Measurements from ENCODE around the gene NUB1. TPM values are rescaled to one million over a fixed set of nuclear protein-coding genes. Genes with fewer than 3 reads are reported as not detected.

NUB1 gene
- total RNA-seq, 1 donor from 2014 or later: 41.6 TPM

DNA sequence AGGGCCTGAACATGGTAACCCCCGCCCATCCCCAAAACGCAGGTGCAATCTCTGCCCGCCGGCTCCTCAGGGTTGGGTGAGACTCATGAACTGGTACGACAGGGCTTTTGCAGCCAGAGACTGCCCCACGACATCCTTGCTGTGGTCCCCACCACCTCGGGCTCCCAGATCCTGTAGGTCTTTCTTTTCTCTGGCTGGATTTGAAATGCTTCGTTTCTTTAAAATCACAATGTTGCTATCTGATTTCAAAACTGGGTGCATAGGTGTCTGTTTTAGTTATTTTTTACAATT, 46.3 kb downstream of the NUB1 start:
- Histone ChIP-seq H3K4me3 (ENCODE audit: insufficient read depth, low read depth, low read length) (no peak overlapping the region), H2AFZ (ENCODE audit: low read depth, low read length) (no peak overlapping the region), H3K27me3 (ENCODE audit: insufficient read depth, low read length) (peaks cover 19% of the 10 kb centered on the region), H3K4me2 (ENCODE audit: low read length) (no peak overlapping the region), H3K36me3 (ENCODE audit: insufficient read depth, low read length) (no peaks in the 10 kb centered on the region), H3K9me3 (ENCODE audit: insufficient read depth, low read depth, low read length) (no peaks in the 10 kb centered on the region), H3K9ac (ENCODE audit: low read length) (no peak overlapping the region), H4K20me1 (ENCODE audit: insufficient read depth, low read length) (peaks cover 4% of the 10 kb centered on the region), H3K4me1 (ENCODE audit: insufficient read depth, low read length) (no peaks in the 10 kb centered on the region), H3K79me2 (ENCODE audit: insufficient read depth, low read length) (no peaks in the 10 kb centered on the region), H3K27ac (ENCODE audit: low read depth, low read length) (no peak overlapping the region)
- Mint-ChIP-seq H3K4me1 (ENCODE audit: low read depth, unreplicated experiment) (no peaks in the 10 kb centered on the region), H3K27ac (ENCODE audit: unreplicated experiment) (no peak overlapping the region), H3K9me3 (ENCODE audit: unreplicated experiment) (peaks cover 3% of the 10 kb centered on the region), H3K4me3 (ENCODE audit: unreplicated experiment) (no peak overlapping the region), H3K36me3 (ENCODE audit: low read depth, unreplicated experiment) (peaks cover 2% of the 10 kb centered on the region), H3K27me3 (ENCODE audit: low read depth, unreplicated experiment) (peaks cover 68% of the 10 kb centered on the region)
- DNase-seq (ENCODE audit: low read depth): no peak
- TF ChIP-seq EZH2 (IDR thresholded peaks at IDR 0.05; ENCODE audit: insufficient read depth, low read length): no peak
- TF ChIP-seq CTCF (IDR thresholded peaks at IDR 0.05; ENCODE audit: insufficient read depth, low read depth, low read length): no peak
- no peak for FAIRE-seq

GRCh38 chr7:151388430-151388829, 46.8 kb downstream of the NUB1 start:
- H3K36me3 ChIP-seq (ENCODE audit: insufficient read depth, low read length): no peaks in the 10 kb centered on the region
- FAIRE-seq: no peak
- H3K4me3 ChIP-seq (ENCODE audit: insufficient read depth, low read depth, low read length): no peak overlapping the region

More at GRCh38 chr7:151388430-151388829, 46.8 kb downstream of the NUB1 start:
- DNase-seq (ENCODE audit: low read depth): no peak
- H3K4me1 ChIP-seq (ENCODE audit: insufficient read depth, low read length): no peaks in the 10 kb centered on the region
- TF ChIP-seq CTCF (IDR thresholded peaks at IDR 0.05; ENCODE audit: insufficient read depth, low read depth, low read length) (no peak), EZH2 (IDR thresholded peaks at IDR 0.05; ENCODE audit: insufficient read depth, low read length) (no peak)
- H3K27ac ChIP-seq (ENCODE audit: low read depth, low read length): no peak overlapping the region
- Mint-ChIP-seq H3K27ac (ENCODE audit: unreplicated experiment) (no peak overlapping the region), H3K4me1 (ENCODE audit: low read depth, unreplicated experiment) (peaks cover 5% of the 10 kb centered on the region), H3K36me3 (ENCODE audit: low read depth, unreplicated experiment) (peaks cover 2% of the 10 kb centered on the region), H3K4me3 (ENCODE audit: unreplicated experiment) (no peak overlapping the region), H3K9me3 (ENCODE audit: unreplicated experiment) (peaks cover 3% of the 10 kb centered on the region), H3K27me3 (ENCODE audit: low read depth, unreplicated experiment) (peaks cover 72% of the 10 kb centered on the region)
- peaks cover 4% of the 10 kb centered on the region for H4K20me1 ChIP-seq (ENCODE audit: insufficient read depth, low read length)
- no peaks in the 10 kb centered on the region for H3K79me2 ChIP-seq (ENCODE audit: insufficient read depth, low read length)
- no peaks in the 10 kb centered on the region for H3K9me3 ChIP-seq (ENCODE audit: insufficient read depth, low read depth, low read length)
- H2AFZ ChIP-seq (ENCODE audit: low read depth, low read length): no peak overlapping the region
- H3K27me3 ChIP-seq (ENCODE audit: insufficient read depth, low read length): peaks cover 17% of the 10 kb centered on the region
- no peak overlapping the region for H3K4me2 ChIP-seq (ENCODE audit: low read length)
- no peak overlapping the region for H3K9ac ChIP-seq (ENCODE audit: low read length)

Measured in astrocyte (in vitro differentiated cells and primary cell).